Activated gamma-delta T cell (primary cell): ENCODE results near the gene FREM1.
"Not testable (repeated sequence)": the region's sequence is repeated elsewhere in the genome, so short reads cannot be mapped to it uniquely, and the experiment has no call there.

Experiments used
- DNase-seq: peaks from one replicate; lab custom pipeline; 2025; lab: John Stamatoyannopoulos, UW
- total RNA-seq, 2 donors: gene quantifications; one replicate each; lab custom pipeline; 2026; lab: John Stamatoyannopoulos, UW

The FREM1 gene, protein sequence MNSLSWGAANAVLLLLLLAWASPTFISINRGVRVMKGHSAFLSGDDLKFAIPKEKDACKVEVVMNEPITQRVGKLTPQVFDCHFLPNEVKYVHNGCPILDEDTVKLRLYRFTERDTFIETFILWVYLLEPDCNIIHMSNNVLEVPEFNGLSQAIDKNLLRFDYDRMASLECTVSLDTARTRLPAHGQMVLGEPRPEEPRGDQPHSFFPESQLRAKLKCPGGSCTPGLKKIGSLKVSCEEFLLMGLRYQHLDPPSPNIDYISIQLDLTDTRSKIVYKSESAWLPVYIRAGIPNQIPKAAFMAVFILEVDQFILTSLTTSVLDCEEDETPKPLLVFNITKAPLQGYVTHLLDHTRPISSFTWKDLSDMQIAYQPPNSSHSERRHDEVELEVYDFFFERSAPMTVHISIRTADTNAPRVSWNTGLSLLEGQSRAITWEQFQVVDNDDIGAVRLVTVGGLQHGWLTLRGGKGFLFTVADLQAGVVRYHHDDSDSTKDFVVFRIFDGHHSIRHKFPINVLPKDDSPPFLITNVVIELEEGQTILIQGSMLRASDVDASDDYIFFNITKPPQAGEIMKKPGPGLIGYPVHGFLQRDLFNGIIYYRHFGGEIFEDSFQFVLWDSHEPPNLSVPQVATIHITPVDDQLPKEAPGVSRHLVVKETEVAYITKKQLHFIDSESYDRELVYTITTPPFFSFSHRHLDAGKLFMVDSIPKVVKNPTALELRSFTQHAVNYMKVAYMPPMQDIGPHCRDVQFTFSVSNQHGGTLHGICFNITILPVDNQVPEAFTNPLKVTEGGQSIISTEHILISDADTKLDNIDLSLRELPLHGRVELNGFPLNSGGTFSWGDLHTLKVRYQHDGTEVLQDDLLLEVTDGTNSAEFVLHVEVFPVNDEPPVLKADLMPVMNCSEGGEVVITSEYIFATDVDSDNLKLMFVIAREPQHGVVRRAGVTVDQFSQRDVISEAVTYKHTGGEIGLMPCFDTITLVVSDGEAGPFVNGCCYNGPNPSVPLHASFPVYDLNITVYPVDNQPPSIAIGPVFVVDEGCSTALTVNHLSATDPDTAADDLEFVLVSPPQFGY (N-terminal part only)
- total RNA-seq: 0.67 to 7.5 reads per million in 2 donors

DNA sequence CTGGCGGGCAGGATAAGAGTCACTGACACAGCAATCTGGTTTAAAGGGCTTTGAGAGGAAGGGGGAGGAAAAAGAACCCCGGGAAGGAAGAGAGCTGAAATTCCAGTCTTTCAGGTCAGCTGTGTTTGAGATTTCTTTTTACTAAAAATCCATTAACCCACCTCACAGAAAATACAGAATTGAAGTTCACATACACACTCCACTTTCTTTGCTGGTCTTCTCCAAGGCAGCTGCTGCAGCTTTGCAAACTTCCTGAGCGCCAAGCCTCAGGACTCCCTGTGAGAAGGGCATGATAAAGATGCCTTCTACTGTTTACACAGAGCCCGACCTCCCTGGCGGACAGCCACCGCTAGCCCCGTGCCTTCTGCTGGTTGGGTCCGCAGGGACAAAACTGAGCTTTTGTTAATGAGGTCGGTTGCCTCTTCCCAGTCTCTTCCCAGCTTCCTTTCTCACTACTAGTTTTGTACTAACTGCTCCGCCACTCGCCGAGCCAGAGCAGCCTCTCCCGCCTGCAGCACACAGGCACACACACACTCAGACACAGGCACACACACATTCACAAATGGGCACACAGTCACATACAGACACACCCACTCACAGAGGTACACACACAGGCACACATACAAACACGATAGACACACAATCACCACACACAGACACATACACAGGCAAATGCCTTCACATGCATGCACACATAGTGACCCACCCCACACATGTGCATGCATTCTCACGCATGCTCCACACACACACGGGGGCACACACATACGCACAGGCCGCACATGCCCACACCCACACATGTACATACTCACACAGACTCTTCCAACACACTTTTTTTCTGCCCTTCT lies at the start of gene FREM1:
Gene FREM1, minus strand, starts transcription at position 468 of the 845 bp plus-strand sequence. CDS start 41,451 bp downstream, outside the sequence.
- DNase-seq: no peak

DNA sequence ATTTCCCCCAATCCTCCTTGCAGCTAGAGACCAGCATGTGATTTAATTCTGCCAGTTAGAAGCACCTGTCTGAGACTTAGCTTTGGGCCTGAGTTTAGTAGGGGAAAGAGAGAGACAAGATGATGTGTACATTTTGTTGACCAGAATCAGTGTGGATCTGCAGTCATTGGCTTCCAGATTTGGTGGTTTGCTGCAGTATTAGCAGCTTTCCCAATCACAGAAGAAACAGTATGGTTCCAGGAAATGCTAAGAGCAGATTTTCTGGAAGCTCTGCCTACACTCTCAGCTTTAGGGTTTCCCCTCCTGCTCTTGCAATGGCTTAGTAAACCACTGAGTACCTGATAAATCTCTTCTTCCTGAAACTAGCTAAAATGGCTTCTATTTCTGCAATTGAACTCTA lies 48.8 kb upstream of the FREM1 start:
- DNase-seq: no peak

DNA sequence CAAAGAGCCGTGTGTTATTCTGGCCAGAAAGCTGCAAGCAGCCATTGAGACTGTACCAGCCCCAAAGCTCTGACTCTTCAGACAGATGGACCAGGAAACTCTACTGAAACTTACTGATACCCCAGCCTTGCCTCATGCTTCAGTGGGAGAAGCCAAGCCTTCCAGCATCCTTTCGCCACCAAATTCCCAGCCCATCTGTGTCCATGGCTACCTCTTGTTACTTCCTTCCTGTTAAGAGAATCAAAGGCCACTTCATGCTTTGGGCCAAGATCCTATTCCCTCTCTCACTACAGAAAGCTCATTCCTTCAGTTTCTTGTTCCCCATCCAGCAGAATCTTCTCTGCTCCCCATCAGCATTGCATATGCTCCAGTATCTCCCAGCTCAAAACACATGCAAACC lies 46.9 kb upstream of the FREM1 start:
- DNase-seq: no peak

DNA sequence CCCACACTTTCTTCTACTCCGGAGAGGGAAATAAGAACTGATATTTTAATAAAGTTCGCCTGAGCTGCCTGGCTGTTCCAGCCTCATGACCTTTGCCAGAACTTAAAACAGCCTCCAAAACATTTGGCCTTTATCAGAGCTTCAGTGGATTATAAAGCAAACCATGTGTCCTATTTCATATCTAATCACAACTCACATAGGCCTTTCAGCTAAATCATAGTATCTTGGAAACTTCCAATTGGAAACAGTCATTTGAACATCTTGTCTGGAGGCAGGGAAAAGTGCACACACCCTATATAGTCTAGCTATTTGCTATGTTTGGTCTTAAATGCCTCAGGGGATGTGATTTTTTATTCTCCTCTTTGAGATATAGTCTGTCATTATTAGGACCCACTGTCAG lies 46.0 kb upstream of the FREM1 start:
- no peak for DNase-seq

DNA sequence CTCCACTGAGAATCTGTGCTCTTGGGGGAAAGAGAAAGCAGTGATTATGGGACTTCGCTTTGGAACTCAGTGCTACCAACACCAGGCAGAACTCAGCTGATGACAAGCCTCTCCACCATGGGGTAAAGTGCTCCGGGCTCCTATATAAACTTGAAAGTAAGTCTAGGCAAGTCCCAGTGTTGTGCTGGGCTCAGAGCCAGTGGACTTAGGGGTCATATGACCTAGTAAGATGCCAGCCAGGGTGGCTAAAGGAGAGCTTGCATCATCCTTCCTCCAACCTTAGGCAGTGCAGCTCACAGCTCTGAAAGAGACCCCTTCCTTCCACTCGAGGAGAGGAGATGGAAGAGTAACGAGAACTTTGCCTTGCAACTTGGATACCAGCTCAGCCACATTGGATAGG lies 35.1 kb upstream of the FREM1 start:
- DNase-seq: no peak

DNA sequence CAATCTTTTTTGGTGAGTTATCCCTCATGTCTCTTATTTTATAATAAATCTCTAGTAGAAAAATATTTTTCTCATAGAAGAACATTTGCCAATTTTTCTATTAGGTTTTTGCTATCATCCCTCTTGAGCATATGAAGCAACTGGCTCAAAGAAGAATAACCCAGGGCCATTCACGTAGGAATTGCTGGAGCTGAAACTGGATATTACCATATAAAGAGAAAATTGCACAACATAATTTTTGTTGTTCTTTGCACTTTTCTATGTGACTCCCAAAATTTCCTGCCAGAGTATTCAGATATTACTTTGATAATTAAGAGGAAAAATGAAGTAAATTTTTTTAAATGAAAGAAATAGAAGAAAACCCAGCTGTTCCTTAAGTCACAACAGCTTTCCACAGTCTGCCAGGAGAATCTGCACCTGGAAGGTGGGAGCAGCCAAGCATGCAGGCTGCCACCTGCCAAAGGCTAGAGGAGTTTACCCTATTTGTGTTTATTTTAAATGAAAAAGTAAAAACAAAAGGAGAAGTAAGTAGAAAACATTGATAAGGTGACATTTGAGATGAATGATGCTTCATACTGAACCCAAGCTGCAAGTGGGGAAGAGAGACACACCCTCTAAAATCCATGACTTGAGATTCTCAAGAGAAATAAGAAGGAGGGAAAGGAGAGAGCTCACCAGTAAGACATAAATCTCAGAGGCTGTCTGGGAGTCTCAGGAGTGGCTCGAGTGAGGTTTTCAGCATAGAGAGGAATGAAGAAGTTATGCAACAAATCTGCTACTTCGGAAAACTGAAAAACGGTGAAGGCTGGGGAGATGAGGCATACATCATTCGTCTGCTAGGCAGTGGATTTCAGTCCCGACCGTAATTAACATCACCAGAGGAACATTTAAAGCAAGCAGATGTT lies 31.5 kb upstream of the FREM1 start:
- no peak for DNase-seq

DNA sequence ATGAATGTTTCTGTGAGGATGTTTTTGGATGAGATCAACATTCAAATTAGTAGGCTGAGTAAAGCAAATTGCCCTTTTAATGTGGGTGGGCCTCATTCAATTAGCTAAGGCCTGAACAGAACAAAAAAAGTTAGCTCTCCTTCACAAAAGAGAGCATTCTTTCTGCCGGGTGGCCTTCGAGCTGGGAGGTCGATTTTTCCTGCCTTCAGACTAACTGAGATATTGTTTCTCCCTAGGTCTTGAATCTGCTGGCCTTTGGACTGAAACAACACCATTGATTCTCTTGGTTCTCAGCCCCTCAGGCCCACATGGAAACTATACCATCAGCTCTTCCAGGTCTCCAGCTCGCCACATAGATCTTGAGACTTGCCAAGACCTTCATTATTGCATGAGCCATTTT lies 29.1 kb upstream of the FREM1 start:
- no peak for DNase-seq

DNA sequence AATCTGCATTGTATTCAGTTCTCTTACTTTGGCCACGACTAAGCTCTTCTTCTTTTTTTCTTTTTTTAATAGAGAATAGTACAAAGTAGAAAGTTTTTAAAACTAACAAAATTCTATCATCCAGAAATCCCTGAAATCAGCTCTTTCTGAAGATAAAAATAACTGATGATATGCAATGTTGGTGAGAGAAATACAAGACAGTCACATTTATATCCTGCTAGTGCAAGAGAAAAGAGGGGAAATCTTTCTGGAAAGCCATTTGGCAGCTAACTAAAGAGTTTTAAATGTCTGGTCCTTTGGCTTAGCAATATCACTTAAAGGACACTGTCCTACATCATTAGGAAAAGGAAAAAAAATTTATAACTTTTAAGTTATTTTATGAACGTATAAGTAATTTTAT lies 27.0 kb upstream of the FREM1 start:
- no peak for DNase-seq

DNA sequence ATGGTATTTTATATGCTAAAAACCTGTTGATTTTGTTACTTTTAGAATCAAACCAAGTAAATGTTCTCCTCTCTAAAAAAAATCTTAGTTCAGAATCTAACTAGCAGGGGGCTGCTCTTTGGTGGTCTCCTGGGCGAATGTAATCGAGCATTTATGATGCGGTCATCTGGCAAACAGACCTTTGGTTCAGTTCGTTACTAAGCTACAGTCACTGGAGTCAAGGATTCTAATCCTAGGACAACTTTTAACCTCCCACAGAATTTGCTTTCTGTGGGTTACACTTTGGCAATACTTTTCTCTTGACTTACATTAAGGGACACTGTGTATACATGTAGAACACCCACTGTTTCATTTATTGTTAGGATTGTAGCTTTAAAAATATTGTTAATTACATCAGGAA lies 26.3 kb upstream of the FREM1 start:
- DNase-seq: no peak

DNA sequence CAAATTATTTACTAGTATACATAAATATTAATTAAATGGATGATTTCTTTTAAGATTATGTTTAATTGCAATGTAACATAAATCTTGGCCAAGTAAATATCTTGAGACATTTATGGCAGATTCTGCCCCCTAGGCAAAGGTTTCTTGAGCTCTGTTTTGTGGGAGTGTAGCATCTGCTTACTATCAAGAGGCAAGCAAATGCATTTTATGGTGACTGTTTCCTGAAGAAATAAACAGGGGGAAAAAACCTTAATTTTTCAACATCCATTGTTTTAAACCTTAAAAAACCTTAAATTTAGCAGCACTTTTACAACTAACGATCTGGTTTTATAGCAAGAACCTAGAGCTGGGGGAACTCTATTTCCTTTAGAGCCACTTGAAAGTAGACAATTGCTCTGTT lies 25.7 kb upstream of the FREM1 start:
- no peak for DNase-seq

DNA sequence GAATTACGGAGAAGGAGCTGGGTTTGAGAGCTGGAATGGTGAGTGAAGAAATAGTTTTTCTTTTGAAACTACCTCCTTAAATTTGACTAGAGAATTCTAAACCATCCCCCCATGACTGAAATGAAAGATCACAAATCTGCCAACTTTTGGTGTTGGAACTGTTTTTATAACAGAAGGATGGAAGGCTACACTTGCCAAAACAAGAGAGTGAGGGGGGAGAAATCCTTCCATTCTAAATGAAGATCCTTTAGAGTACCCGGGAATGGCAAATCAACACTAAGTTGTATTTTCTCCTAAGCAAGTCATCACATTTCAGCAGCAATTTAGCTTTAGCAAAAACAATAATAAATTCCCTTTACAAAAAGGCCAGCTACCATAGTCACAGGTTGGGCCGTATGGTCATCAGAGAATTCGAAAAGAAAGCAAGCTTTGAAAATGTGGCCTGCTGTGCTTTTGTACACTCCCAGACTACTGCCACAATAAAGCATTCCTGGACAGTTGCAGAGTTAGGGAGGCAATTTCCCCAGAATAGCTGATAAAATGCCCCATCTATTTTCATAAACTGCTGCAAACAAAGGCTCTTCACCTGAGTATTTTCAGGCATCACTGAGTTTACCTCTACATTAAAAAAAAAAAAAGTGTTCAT lies 25.0 kb upstream of the FREM1 start:
- DNase-seq: no peak

DNA sequence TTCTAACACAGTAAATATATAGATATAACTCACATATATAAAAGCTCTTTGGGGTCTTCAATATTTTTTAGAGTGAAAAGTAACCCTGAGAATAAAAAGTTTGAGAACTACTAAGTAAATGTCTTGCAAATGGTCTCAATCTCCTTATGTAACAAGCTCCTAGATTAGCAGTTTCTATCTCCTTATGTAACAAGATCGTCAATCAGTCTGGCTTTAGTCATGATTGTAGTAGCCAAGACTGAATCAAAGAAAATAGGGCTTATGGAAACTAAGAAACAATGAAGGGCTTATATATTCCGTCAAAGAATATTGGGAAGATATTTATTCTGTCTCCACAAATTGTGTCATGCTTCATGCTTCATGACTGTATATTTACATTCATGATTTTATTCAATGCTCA lies 22.4 kb upstream of the FREM1 start:
- DNase-seq: no peak

DNA sequence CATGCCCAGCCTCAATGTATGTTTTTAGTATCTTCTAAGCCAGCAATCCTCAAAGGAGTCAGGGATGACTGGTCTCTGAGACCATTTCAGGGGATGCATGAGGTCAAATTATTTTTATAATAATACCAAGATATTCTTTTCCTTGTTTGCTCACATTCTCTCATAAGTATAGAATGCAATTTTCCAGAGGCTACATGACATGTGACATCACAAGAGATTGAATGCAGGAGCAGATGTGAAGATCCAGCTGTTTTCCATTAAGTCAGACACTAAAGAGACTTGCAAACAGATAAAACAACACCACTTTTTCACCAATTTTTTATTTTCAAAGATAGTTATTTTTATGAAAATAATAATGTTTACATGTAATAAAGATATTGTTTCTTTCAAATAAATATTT lies 22.0 kb upstream of the FREM1 start:
- DNase-seq: no peak

DNA sequence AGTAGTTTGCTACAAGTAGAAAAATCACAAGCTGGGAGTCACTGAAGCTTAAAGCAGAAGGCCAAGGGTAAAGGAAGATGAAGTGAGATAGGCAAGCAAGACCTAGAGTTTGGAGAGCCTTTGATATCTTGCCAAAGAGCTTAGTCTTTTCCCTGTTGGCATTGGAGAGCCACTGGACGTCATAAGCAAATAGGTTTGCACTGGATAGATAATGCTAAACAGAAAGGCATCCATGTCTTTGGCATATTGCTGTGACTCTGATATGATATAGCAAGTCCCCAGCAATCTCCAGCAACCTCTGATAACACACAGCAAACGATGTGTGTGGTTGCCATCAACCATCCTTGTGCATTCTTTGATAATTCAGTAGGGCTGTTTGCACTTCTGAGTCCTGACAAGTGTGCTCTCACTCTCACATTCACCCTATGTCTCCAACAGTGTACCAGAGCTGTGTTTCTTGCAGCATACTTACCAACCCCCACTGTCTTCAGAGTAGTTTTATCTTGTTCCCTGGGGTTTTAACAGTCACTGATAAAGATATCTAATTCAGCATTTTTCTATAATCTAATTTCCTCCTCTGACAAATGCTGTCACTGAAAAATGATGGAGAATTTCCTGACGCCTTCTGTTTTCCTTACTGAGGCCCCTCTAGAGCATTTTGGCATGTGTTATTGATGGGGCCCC lies 16.9 kb upstream of the FREM1 start:
- no peak for DNase-seq

DNA sequence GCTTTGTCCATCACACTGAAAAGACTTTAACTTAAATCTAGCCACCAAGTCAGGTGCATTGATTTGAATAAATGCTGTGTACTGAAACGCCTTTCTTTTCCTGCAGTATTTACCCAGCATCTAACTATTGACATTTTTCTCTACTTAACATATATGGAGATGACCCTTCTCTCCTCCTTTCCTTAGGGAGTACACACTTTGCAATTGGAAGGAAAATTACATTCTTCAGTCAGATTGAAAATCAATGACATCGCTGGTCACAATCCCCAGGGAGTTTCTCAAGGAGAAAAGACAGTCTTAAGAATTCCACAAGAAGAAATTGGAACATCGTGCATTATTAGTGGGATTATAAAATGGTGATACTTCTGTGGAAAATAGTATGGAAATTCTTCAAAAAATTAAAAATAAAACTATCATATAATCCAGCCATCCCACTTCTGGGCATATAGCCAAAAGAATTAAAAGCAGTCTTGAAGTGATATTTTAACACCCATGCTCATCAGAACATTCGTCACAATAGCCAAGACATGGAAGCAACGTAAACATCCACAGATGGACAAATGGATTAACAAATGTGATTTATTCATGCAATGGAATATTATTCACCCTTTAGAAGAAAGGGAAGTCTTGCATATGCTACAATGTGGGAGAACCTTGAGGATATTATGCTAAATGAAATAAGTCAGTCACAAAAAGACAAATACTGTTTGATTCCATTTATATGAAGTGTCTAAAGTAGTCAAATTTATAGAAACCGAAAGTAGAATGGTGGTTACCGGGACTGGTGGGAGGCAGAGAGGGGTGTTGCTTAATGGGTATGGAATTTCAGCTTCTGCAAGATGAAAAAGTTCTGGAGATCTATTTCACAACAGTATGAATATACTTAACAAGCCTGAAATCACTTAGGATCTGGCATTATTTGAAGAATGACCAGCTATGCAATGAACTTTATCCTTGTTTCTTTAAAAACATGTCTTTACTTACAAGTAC lies 14.3 kb upstream of the FREM1 start:
- no peak for DNase-seq

DNA sequence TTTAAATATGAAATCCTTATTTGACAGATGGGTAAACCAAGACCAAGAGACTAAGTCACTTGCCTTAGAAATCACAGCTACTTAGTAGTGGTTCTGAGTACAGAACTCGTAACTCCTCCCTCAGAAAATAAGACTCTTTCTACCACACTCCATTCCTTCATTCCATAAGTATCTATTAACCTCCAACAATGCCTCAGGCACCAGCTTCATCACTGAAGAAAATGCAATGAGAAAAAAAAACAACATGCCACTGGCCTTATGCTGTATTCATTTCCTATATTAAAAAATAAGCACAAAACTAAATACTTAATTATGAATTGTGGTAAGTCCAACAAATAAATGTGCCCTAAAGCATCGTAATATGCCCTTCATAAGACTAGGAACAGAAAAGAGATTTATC lies 13.5 kb upstream of the FREM1 start:
- DNase-seq: no peak

DNA sequence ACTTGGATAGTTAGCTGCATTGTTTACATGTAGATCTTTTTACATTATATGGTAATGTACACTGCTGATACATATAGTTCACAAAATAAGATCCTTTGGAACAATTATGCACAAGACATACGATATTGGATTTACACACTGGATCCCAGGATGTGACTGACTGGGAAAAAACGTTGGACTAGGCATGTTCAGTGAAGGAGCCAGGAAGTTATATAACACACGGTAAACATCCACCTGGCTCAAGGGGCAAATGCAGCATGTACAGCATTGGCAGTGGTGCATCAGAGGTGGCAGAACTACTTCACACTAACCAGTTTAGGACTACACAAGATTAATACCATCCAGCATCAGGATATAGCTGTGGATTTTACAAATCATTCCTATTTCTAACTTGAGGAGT lies 10.6 kb upstream of the FREM1 start:
- not testable (repeated sequence) for DNase-seq

DNA sequence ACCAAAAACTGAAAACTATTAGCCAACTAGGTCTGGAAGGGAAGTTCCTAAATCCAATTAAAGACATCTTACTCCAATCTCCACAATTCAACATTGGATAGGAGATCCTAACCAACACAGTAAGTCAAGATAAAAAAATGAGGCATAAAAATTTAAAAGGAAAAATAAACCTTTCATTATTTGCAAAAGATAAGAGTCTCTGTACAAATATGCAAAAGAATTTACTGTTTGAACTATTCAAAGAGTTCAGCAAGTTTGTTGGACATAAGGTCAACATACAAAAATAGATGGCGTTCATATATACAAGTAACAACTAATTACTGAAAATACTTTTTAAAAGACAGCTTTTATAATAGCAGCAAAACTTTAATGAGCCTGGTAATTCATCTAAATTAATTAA lies 3.1 kb upstream of the FREM1 start:
- DNase-seq: no peak
